Fibroblast of mammary gland (primary cell): ENCODE results near the gene VDAC1.
"Not testable (repeated sequence)": the region's sequence is repeated elsewhere in the genome, so short reads cannot be mapped to it uniquely, and the experiment has no call there.

Experiments used
- DNase-seq: peaks from one replicate; pipeline ENCODE4 v3.0.0-alpha.2; 2010; ENCODE audit warnings: low read depth
- H3K4me3 ChIP-seq: 2 replicates; pipeline ENCODE4 v1.5.1; 2011; ENCODE audit warnings: low read depth, mild to moderate bottlenecking, low read length, moderate library complexity; ENCODE audit not compliant: control insufficient read depth
- CTCF ChIP-seq: conservative IDR thresholded peaks from 2 replicates; pipeline ENCODE4 v1.5.1; 2011; ENCODE audit warnings: low read depth, low read length, inconsistent platforms; ENCODE audit not compliant: control insufficient read depth, insufficient read depth

The VDAC1 gene

GRCh38 chr5:133942614-133943474 is 61.9 kb downstream of the VDAC1 start:
- H3K4me3 ChIP-seq: no peak overlapping the region
- no peak for DNase-seq
- no peak for TF ChIP-seq CTCF

- no peak overlapping the region for H3K4me3 ChIP-seq
- DNase-seq: no peak
- TF ChIP-seq CTCF: no peak
These were observed 63.1 kb downstream of the VDAC1 start for GRCh38 chr5:133941456-133942196.

GRCh38 chr5:133939668-133940067 is 65.1 kb downstream of the VDAC1 start:
- DNase-seq: no peak
- TF ChIP-seq CTCF: no peak

GRCh38 chr5:133938929-133939328 is 65.8 kb downstream of the VDAC1 start:
- TF ChIP-seq CTCF: no peak
- DNase-seq: no peak
- no peak overlapping the region for H3K4me3 ChIP-seq

More at GRCh38 chr5:133939668-133940067, 65.1 kb downstream of the VDAC1 start:
- no peak overlapping the region for H3K4me3 ChIP-seq

GRCh38 chr5:133938039-133938821 is 66.5 kb downstream of the VDAC1 start:
- DNase-seq: no peak
- H3K4me3 ChIP-seq: no peak overlapping the region
- TF ChIP-seq CTCF: no peak

- not testable (repeated sequence) for H3K4me3 ChIP-seq, DNase-seq
These were observed 67.1 kb downstream of the VDAC1 start for GRCh38 chr5:133937628-133938027.
